HCT116 (cell line): ENCODE data around the gene TMEM178B. TPM values are rescaled to one million over a fixed set of nuclear protein-coding genes. Genes with fewer than 3 reads are reported as not detected.

Experiments
- ATAC-seq: fragments of 200-7000 bp; cut with Tn5 transposase; 2 replicates; pipeline ENCODE4 v1.9.1; 2020; ENCODE audit warnings: mild to moderate bottlenecking, moderate library complexity
- BruUV-seq: library from RNA; stranded (reverse); fragments of 400-500 nt; replicated peaks from 2 replicates; lab custom pipeline; 2021; lab: Mats Ljungman, UMichigan
- CTCF ChIA-PET: fragments of 300-600 bp; sonication (Branson Sonifier 250); formaldehyde crosslinking; loops from one replicate; lab custom pipeline; 2021; ENCODE audit warnings: antibody characterized with exemption; lab: Charles Lee
- POLR2A ChIA-PET: fragments of 300-600, 350-600 bp; sonication (Branson Sonifier 250); formaldehyde crosslinking; loops from one replicate; lab custom pipeline; 2021; ENCODE audit warnings: antibody characterized with exemption; lab: Charles Lee
- RAD21 ChIA-PET, 2 experiments: fragments of 300-600 bp; sonication (Branson Sonifier 250); formaldehyde crosslinking; loops; one replicate each; lab custom pipeline; 2023; ENCODE audit warnings: low total read pairs in 2 of 2; ENCODE audit not compliant: uncharacterized antibody in 2 of 2, unreplicated experiment in 2 of 2, low non-redundant PET in 1 of 2; lab: Charles Lee
- DNase-seq: peaks from one replicate; pipeline ENCODE4 v3.0.0-alpha.2; 2010; ENCODE audit warnings: low read depth, low spot score
- H2AFZ ChIP-seq: fragments of 200-600 bp; shearing (Covaris generic), sonication (generic); 2 replicates; pipeline ENCODE4 v1.6.1; 2017; ENCODE audit warnings: low read depth, mixed run types, mixed read lengths, antibody characterized with exemption, low read length; ENCODE audit not compliant: poor library complexity, severe bottlenecking
- H3K27ac ChIP-seq: 2 replicates; pipeline ENCODE4 v1.5.1; 2012; ENCODE audit warnings: low read depth, low read length
- H3K27me3 ChIP-seq: fragments of 200-600 bp; sonication (generic); 2 replicates; pipeline ENCODE4 v1.6.1; 2016; ENCODE audit warnings: mixed run types, low read length, mixed read lengths; ENCODE audit not compliant: insufficient read depth
- H3K36me3 ChIP-seq, 2 experiments: fragments of 200-500 bp in 1 of 2; fragments of 200-600 bp in 1 of 2; sonication (Bioruptor generic) in 1 of 2; sonication (generic) in 1 of 2; 2 replicates each; pipeline versions ENCODE4 v1.5.1 to v1.6.1; 2014 to 2016; ENCODE audit warnings: low read length in 2 of 2, inconsistent platforms in 1 of 2, mixed read lengths in 1 of 2, mixed run types in 1 of 2; ENCODE audit not compliant: insufficient read depth in 2 of 2, control insufficient read depth in 1 of 2
- H3K4me1 ChIP-seq, 2 experiments: fragments of 200-600 bp in 1 of 2; sonication (generic) in 1 of 2; 2 replicates each; pipeline versions ENCODE4 v1.5.1 to v1.6.1; 2012 to 2017; ENCODE audit warnings: low read length in 2 of 2, inconsistent platforms in 1 of 2, mild to moderate bottlenecking in 1 of 2, mixed read lengths in 1 of 2, mixed run types in 1 of 2, moderate library complexity in 1 of 2; ENCODE audit not compliant: insufficient read depth in 2 of 2, control insufficient read depth in 1 of 2
- H3K4me2 ChIP-seq: fragments of 200-600 bp; sonication (generic); 2 replicates; pipeline ENCODE4 v1.6.1; 2017; ENCODE audit warnings: mixed run types, low read length, mixed read lengths
- H3K4me3 ChIP-seq, 2 experiments: fragments of 200-600 bp in 1 of 2; sonication (generic) in 1 of 2; replicated peaks in 1 of 2; 2 replicates each; pipeline ENCODE4 v1.5.1; 2011 to 2016; ENCODE audit warnings: low read length in 2 of 2, control low read depth in 1 of 2, low read depth in 1 of 2, mild to moderate bottlenecking in 1 of 2, mixed read lengths in 1 of 2, mixed run types in 1 of 2
- H3K79me2 ChIP-seq: fragments of 200-600 bp; sonication (generic); 2 replicates; pipeline ENCODE4 v1.6.1; 2017; ENCODE audit warnings: mild to moderate bottlenecking, mixed run types, low read length, moderate library complexity, mixed read lengths; ENCODE audit not compliant: insufficient read depth
- H3K9ac ChIP-seq: fragments of 200-600 bp; sonication (generic); 2 replicates; pipeline ENCODE4 v1.6.1; 2016; ENCODE audit warnings: low read length, mixed read lengths
- H3K9me2 ChIP-seq: fragments of 200-600 bp; sonication (generic), shearing (Covaris generic); 2 replicates; pipeline ENCODE4 v1.6.1; 2017; ENCODE audit warnings: mixed run types, mild to moderate bottlenecking, moderate library complexity; ENCODE audit not compliant: insufficient read depth
- H3K9me3 ChIP-seq, 2 experiments: fragments of 200-500 bp in 1 of 2; fragments of 200-600 bp in 1 of 2; sonication (Bioruptor generic) in 1 of 2; sonication (generic) in 1 of 2; 2 replicates each; pipeline ENCODE4 v1.6.1; 2014 to 2017; ENCODE audit warnings: low read length in 2 of 2, mixed read lengths in 2 of 2, inconsistent platforms in 1 of 2, low read depth in 1 of 2, mild to moderate bottlenecking in 1 of 2, mixed run types in 1 of 2, moderate library complexity in 1 of 2; ENCODE audit not compliant: control insufficient read depth in 1 of 2, insufficient read depth in 1 of 2
- H4K20me1 ChIP-seq: fragments of 200-600 bp; sonication (generic), shearing (Covaris generic); 2 replicates; pipeline ENCODE4 v1.6.1; 2017; ENCODE audit warnings: mixed run types, mild to moderate bottlenecking, moderate library complexity; ENCODE audit not compliant: insufficient read depth
- CBX3 ChIP-seq: IDR thresholded peaks from 2 replicates; pipeline ENCODE4 v1.6.1; 2012; ENCODE audit warnings: low read depth
- CEBPB ChIP-seq: IDR thresholded peaks from 2 replicates; pipeline ENCODE4 v1.6.1; 2012; ENCODE audit warnings: low read depth
- ELF1 ChIP-seq: IDR thresholded peaks from 2 replicates; pipeline ENCODE4 v1.6.1; 2012; ENCODE audit warnings: low read depth, borderline replicate concordance
- EZH2phosphoT487 ChIP-seq: fragments of 200-600 bp; IDR thresholded peaks from 2 replicates; pipeline ENCODE4 v1.6.1; 2018; ENCODE audit warnings: antibody characterized with exemption, borderline replicate concordance
- JUND ChIP-seq: IDR thresholded peaks from 2 replicates; pipeline ENCODE4 v1.6.1; 2012
- POLR2A ChIP-seq: IDR thresholded peaks from 2 replicates; pipeline ENCODE4 v1.7.0; 2011; ENCODE audit warnings: borderline replicate concordance; ENCODE audit not compliant: insufficient read depth, insufficient read length; ENCODE audit errors: extremely low read depth
- SIN3A ChIP-seq: IDR thresholded peaks from 2 replicates; pipeline ENCODE4 v1.6.1; 2012; ENCODE audit warnings: low read depth
- SRF ChIP-seq: IDR thresholded peaks from 2 replicates; pipeline ENCODE4 v1.6.1; 2012; ENCODE audit warnings: low read depth
- ZFX ChIP-seq: fragments of 450-650 bp; IDR thresholded peaks from 2 replicates; pipeline ENCODE4 v1.6.1; 2017
- intact Hi-C: fragments of 100-400 bp; cut with micrococcal nuclease; formaldehyde crosslinking; loops from 2 replicates; pipeline ENCODE4 v1.10.0; 2022
- total RNA-seq: library from RNA; stranded (reverse); gene quantifications from one replicate; pipeline ENCODE4 v1.2.1, GENCODE V29; 2021; ENCODE audit not compliant: unreplicated experiment
- TF ChIP-seq, protein P1 (sequence below): IDR thresholded peaks from 2 replicates; pipeline ENCODE4 v1.6.1; 2011; ENCODE audit warnings: mild to moderate bottlenecking, low read length, moderate library complexity; ENCODE audit not compliant: insufficient replicate concordance; ENCODE audit errors: extremely low read depth
- TF ChIP-seq, protein P2 (sequence below): IDR thresholded peaks from 2 replicates; pipeline ENCODE4 v1.6.1; 2012; ENCODE audit warnings: low read depth
- TF ChIP-seq, protein P3 (sequence below): IDR thresholded peaks from 2 replicates; pipeline ENCODE4 v1.6.1; 2012

TMEM178B gene
- total RNA-seq, 1 experiment from 2014 or later, result 0.02 TPM

DNA sequence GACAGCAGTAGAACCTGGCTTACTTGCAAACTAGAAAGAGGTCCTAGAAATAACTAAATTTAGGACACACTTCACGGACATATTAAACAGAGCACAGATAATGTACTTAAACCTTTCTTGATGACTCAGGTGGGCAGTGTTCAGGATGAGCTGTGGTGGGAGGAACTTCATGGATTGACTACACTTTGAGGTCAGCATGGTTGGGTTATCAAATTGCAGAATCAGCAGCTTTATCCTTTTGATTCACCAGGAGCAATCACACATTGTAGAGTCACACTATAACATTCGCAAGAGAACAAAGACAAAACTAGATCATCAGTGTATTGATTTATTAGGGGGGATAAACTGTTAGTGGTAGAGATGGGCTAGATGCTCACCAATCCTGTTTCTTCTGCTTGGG lies 438.7 kb downstream of the TMEM178B start:
- no peak for ATAC-seq

More for the DNA sequence above, 438.7 kb downstream of the TMEM178B start:
- no peak for DNase-seq
- Histone ChIP-seq H3K36me3 (no peaks in the 10 kb centered on the region), H3K79me2 (no peaks in the 10 kb centered on the region), H3K9me3 (no peaks in the 10 kb centered on the region), H3K27me3 (peaks cover 23% of the 10 kb centered on the region; the same call in 1 of the 2 replicates), H3K4me2 (no peak overlapping the region), H3K9ac (no peak overlapping the region), H3K4me3 (no peak overlapping the region), H3K27ac (no peak overlapping the region), H3K9me2 (no peaks in the 10 kb centered on the region), H2AFZ (no peak overlapping the region), H3K4me1 (no peaks in the 10 kb centered on the region), H4K20me1 (no peaks in the 10 kb centered on the region)
- POLR2A ChIA-PET, result no interaction called here
- BruUV-seq, result no TSS peak
- CTCF ChIA-PET, result no interaction called here
- TF ChIP-seq POLR2A (no peak), EZH2phosphoT487 (no peak), CEBPB (no peak), JUND (no peak), SRF (no peak), ZFX (no peak), SIN3A (no peak), ELF1 (no peak), CBX3 (no peak)
- TF ChIP-seq, protein P1, sequence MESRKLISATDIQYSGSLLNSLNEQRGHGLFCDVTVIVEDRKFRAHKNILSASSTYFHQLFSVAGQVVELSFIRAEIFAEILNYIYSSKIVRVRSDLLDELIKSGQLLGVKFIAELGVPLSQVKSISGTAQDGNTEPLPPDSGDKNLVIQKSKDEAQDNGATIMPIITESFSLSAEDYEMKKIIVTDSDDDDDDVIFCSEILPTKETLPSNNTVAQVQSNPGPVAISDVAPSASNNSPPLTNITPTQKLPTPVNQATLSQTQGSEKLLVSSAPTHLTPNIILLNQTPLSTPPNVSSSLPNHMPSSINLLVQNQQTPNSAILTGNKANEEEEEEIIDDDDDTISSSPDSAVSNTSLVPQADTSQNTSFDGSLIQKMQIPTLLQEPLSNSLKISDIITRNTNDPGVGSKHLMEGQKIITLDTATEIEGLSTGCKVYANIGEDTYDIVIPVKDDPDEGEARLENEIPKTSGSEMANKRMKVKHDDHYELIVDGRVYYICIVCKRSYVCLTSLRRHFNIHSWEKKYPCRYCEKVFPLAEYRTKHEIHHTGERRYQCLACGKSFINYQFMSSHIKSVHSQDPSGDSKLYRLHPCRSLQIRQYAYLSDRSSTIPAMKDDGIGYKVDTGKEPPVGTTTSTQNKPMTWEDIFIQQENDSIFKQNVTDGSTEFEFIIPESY, result no peak
- TF ChIP-seq, protein P2, sequence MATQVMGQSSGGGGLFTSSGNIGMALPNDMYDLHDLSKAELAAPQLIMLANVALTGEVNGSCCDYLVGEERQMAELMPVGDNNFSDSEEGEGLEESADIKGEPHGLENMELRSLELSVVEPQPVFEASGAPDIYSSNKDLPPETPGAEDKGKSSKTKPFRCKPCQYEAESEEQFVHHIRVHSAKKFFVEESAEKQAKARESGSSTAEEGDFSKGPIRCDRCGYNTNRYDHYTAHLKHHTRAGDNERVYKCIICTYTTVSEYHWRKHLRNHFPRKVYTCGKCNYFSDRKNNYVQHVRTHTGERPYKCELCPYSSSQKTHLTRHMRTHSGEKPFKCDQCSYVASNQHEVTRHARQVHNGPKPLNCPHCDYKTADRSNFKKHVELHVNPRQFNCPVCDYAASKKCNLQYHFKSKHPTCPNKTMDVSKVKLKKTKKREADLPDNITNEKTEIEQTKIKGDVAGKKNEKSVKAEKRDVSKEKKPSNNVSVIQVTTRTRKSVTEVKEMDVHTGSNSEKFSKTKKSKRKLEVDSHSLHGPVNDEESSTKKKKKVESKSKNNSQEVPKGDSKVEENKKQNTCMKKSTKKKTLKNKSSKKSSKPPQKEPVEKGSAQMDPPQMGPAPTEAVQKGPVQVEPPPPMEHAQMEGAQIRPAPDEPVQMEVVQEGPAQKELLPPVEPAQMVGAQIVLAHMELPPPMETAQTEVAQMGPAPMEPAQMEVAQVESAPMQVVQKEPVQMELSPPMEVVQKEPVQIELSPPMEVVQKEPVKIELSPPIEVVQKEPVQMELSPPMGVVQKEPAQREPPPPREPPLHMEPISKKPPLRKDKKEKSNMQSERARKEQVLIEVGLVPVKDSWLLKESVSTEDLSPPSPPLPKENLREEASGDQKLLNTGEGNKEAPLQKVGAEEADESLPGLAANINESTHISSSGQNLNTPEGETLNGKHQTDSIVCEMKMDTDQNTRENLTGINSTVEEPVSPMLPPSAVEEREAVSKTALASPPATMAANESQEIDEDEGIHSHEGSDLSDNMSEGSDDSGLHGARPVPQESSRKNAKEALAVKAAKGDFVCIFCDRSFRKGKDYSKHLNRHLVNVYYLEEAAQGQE, result no peak
- TF ChIP-seq, protein P3, sequence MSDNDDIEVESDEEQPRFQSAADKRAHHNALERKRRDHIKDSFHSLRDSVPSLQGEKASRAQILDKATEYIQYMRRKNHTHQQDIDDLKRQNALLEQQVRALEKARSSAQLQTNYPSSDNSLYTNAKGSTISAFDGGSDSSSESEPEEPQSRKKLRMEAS, result no peak
- intact Hi-C loops, result no loop called here
- RAD21 ChIA-PET, result no interaction called here
